Activated CD4-positive, alpha-beta T cell treated with anti-CD3 and anti-CD28 coated beads, Interleukin-2, amount 50 U/mL, for 4 hours (primary cell): ENCODE results near the gene ACTL8.

Experiments used
- DNase-seq, 2 experiments: peaks; one replicate each; pipeline ENCODE4 v3.0.0-alpha.2; 2020

ACTL8 gene

DNA sequence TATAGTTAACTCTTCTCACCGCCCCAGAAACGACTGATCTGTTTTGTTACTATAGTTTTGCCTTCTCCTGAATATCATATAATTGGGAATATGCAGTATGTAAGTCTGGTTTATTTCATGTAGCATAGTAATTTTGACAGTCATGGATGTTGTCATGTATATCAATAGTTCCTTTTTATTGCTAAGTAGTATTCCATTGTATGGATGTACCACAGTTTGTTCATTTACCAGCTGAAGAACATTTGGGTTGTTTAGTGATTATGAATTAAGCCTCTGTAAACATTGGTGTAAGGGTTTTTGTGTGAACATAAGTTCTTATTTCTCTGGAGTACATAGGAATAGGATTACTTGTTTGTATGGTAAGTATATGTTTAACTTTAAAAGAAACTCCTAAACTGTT is 55.5 kb downstream of the ACTL8 start:
- no peak for DNase-seq

DNA sequence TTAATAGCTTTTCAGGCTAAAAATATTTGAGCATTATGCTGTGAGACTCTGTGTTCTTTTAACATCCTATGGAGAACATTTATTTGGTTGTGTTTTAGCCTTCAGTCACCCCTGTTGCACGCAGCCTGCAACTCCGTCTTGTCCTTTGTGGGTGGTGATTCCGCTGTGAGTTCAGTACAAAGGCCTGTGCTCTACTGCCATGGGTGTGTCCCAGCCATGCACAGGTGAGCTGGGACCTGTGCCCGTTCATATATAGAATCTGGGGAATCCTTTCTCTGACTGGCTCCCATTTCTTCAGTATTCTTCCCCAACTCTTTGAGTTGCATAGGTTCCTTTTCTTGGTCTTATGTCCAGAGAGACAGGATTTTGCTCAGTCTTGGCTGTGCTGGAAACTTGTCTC is 61.4 kb downstream of the ACTL8 start:
- DNase-seq, result no peak

DNA sequence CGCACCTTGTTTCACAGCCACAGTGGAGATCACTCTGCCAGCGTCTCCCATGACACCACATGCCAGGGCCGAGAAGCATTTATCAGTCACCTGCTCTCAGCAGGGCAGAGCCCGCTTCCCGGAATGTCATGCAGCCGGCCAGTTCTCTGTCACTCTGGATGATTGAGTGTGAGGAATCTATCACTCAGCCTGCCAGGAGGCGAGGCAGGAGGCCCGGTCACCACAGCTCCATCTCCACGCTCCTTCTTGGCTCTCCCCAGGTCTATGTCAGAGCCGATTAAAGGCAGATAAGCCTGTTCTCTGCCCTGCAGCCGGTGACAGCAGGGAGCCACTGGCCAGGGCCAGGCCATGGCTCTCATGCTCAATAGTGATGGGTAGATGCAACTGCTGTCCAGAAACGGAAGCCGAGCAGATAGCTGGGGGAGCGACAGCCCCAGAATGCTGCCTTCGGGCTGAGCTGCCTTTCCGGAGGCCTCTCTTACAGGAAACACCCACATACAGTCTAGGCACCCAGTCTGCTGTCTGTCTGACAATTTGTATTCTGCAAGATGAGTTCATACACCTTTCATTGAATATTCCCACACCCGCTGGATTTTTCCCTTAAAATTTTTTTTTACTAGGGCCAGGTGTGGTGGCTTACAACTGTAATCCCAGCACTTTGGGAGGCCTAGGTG is 64.1 kb downstream of the ACTL8 start:
- no peak for DNase-seq

DNA sequence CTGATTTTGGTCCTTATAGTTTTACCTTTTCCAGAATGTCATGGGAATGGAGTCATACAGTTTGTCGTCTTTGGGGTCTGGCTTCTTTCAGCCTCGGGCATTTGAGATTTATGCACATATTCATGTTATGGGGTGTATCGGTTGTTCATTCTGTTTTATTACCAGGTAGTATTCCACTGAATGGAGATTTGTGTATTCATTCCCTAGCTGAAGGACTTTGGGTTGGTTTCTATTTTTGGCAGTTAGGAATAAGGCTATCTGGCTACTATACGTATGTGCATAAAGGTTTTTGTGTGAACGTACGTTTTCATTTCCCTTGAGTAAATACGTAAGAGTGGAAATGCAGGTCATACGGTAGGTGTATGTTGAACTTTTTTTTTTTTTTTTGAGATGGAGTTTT is 65.1 kb downstream of the ACTL8 start:
- DNase-seq, result no peak

DNA sequence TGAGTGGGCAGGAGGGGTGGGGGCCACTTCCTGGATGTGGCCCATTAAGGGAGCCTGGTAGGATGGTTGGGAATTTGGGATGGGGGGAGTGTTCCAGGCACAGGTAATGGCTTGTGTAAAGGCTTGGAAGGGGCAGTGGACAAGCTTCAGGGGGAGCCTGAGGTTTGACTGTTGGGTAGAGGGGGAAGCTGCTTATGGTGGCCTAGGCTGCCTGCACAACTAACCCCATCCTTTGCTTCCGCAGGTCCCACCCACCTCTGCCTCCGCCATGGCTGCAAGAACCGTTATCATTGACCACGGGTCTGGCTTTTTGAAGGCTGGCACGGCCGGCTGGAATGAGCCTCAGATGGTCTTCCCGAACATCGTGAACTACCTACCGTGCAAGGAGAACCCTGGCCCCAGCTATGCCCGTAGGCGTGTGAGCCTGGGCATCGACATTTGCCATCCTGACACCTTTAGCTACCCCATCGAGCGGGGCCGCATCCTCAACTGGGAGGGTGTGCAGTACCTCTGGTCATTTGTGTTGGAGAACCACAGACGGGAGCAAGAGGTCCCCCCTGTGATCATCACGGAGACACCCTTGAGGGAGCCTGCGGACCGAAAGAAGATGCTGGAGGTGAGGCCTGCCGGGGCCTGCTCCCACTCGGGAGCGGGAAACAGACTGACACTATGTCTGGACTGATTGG is 67.8 kb downstream of the ACTL8 start:
- DNase-seq, result no peak

DNA sequence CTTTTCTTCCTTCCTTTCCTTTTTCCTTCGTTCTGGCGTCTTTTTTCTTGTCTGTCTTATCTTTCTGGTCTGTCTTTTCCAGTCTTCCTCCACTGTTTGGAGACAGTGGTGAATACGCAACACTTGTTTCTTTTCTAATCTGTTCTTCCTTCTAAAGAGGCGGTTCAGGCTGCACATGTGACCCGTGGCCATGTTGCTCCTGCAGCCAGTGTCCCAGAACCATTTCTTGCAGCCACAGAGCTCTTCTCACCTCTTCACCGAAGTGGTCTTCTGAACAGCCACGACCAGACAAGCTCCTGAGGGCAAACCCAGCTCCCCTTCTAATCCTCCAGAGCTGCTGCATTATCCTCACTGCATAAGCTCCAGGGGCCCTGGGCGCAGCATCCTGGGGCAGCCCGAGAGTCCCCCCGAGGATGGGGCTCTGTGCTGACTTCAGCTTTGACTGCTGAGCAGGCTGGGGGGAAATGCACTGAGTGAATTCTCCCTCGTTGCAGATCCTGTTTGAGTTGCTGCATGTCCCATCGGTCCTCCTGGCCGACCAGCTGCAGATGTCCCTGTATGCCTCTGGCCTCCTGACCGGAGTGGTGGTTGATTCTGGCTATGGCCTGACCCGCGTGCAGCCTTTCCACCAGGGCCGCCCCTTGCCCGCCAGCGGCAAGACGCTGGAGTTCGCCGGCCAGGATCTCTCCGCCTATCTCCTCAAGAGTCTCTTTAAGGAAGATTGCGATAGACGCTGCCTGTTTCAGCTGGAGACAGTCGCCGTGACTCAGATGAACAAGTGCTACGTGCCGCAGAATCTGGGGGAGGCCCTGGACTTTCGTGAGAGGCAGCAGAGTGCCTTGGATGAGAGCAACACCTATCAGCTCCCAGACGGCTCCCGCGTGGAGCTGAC is 70.4 kb downstream of the ACTL8 start:
- no peak for DNase-seq

DNA sequence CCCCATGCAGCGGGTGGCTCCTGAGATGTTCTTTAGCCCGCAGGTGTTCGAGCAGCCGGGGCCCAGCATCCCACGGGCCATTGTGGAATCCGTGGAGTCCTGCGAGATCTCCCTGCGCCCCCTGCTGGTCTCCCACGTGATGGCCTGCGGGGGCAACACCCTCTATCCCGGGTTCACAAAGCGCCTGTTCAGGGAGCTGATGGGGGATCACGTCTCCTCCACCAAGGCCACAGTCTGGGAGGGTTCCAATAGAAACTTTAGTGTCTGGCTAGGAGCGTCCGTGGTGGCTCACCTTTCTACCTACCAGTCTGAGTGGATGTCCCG is 71.0 kb downstream of the ACTL8 start:
- DNase-seq, result no peak

DNA sequence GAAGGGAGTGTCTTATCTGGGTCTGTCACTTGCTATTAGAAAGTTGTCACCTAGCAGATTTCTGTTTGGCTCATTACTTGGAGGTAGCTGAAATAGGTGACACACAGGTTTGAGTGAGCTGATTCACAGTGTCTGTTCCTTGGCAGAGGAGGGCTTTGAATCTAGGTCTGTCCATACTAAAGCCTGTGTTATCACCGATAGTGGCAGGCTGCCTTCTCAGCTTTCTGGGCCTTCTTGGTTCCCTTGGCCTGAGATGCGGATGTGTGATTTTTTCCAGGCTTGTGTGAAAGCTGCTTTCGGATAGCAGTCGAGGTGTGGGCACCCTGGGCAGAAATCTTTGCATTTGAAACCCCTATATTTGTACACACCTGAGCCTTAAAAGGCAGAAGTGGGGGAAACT is 73.9 kb downstream of the ACTL8 start:
- no peak for DNase-seq

DNA sequence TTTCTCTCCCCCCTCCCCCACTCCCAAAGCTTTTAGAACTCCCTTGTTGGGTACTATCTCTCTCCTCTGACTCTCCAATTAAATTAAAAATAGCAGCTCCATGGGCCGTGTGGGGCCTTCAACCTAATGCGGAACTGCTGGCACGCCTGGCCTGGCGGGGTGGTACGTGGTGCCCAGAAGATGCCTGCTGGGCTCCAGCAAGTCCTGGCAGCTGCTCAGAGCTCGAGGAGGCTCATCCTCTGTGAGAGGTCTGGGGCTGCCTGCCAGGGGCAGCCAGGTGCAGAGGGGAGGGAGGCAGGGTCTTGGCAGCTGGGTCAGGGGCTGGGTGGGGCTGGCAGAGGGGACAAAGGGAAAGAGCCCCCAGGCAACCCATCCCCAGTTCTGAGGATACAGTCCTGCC is 74.4 kb downstream of the ACTL8 start:
- no peak for DNase-seq

DNA sequence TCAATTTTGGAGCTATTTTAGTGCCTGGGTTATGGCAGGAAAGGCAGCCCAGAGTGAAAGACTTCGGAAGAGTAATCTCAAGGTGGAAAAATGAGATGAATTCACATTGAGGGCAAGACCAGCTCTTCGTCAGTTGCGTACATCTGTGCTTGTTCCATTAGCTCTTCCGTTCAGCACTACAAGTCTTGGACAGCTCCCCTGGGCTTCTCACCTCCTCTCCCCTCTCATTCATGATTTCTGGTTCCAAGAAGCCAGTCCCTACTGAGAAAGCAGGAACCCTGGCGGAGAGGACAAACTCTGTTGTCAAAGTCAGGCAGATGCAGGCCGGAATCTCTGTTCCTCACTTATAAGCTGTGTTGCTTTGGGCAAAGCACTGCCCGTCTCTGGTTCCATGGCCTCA is 76.5 kb downstream of the ACTL8 start:
- no peak for DNase-seq

DNA sequence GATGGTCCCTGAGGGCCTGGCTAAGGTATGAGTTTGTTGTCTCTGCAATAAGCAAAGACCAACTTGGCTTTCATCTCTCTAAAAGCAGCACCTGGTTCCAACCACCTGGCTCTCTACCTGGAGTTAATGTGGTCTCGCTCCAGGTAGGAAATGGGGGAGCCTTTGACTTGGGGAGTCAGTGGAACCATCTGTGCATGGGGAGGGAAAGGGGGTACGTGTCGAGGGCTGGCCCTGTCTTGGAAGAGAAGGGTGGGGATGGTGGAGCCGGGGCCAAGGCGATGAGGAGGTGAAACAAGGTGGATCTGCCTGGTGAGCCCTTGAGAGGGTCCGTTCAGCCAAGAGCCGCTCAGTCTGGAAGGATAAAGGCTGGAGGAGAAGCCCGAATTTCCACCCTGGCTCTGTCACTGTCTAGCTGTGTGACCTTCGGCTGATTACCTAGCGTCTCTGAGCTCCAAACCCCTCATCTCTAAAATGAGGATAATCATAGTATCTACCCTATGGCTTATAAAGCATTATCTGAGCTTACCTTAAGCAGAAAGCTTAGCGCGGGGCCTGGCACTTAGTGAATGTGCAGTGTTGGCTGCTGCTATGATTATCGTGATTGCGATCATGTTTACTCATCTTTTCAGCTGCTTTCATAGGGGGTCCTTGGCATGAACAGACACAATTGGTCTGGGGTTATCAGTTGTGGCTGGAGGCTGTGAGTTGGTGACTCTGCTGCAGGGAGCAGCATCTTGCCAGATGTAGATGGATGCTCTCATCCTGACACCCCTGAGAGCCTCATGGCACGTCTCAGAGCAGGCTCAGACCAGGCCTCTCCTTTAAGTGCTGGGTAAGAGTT is 78.7 kb downstream of the ACTL8 start:
- DNase-seq, result no peak

DNA sequence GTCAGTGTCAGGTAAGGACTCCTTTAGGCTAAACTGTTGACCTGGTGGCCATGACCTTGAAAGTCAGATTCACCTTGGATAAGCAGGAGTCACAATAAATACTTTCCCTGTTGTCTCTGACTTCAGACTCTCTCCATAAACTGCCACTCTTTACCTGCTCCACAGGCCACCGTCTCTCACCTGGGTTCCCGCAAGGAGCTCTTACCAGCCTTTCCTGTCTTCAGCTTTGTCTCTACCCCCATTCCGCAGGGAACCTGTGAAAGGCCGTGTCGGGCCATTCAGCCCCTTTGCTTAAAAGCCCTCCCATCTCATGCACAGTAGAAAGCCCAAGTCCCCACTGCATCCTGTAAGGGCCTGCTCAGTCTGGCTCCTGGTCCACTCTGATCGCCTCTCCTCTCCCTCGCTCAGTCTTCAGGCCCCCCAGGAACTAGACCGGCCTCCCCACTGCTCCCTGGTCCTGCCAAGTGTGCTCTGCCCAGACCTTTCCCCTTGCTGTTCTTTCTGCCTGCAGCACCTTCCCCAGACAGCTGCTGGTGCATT is 79.5 kb downstream of the ACTL8 start:
- DNase-seq, result no peak

DNA sequence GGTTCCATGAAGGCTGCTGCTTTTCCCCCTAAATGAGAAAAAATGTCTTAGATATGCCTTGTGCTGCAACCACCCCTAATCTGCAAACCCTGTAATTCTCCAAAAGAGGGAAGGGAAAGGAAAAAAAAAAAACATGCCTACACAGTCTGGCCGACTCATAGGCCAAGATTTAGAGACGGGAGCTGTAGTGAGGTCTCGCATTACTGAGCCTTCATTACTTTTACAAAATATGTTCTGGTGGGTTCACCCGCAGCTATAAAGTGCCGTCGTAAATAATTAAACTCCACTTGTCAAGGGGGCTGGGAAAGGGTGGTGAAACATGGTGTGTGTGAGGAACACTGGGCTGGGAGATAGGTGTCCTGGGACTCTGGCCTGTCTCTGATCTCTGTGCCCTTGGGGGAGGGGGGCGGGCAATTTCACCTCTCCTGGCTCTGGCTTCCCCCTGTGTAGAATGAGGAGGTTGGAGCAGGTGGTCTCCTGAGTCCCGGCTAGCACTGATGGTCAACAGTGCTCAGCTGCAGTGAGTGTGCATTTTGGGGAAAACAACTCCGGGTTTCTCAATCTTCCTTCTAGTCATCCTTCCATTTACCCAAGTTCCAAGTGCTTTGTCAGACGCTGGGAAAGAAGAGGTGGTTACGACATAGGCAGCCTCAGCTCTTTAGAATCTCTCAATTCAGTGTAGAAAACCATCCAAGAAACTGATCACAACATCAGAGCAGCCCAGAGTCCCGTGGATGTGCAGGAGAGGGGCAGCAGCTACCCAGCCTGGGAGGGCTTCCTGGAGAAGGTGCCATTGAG is 82.3 kb downstream of the ACTL8 start:
- no peak for DNase-seq

DNA sequence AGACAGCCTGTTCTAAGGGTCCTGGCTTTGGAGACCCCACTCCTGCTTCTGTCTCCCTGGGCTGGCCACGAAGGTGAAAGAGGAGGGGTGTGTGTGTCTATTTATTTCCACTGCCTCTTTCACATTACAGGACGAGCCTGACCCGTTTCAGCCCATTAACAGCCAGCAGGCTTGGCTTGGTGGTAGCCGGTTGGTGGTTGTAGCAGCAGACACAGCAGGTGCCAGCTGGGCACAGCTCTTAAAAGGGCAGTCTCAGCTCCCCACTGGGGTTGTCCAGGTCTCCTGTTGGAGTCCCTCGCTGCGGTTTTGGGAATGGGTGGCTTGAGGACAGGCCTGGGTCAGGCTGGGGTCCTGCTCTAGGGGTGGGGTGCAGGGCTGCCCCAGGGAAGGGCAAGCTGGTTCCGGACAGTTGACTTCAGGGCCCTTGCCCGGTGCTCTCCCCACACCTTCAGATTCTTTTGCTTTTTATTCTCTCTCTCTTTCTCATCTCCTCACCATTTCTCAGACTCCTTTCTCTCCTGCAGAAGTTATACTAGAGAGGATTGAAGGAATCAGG is 84.6 kb downstream of the ACTL8 start:
- no peak for DNase-seq

DNA sequence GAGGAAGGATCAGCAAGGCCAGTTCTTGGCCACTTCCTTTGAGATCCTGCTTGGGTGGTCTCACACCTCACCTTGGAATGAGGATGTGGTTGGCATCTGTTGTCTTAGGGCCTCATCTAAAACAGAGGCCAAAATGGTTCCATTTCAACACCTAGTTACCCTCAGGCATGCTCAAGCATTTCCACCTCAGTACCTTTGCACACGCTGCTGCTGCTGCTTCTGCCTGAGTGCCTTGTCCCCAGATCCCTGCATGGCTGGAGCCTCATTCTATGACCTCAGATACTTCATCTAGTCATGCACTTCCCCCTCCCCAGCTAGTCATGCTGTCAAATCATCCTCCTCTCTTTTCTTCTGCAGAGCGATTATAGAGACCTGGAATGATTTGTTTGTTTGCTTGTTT is 86.8 kb downstream of the ACTL8 start:
- DNase-seq, result no peak

DNA sequence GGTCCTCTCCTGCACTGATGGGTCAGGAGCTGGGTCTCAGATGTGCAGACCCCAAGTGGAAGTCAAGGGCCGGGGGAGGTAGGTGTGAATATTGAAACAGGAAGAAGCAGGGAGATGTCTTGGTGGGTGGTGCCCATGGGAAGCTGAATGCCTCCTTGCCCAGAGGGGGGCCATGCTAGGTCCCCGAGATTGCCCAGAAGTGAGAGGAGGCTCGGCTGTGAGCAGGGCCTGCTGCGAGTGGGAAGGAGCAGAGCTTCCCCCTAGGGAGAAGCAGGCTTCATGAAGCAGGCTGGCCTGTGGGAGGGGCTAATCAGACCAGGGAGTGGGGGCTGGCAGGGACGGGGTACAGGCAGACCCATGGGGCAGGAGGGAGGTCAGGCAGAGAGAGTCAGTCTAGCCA is 87.6 kb downstream of the ACTL8 start:
- DNase-seq, result no peak

DNA sequence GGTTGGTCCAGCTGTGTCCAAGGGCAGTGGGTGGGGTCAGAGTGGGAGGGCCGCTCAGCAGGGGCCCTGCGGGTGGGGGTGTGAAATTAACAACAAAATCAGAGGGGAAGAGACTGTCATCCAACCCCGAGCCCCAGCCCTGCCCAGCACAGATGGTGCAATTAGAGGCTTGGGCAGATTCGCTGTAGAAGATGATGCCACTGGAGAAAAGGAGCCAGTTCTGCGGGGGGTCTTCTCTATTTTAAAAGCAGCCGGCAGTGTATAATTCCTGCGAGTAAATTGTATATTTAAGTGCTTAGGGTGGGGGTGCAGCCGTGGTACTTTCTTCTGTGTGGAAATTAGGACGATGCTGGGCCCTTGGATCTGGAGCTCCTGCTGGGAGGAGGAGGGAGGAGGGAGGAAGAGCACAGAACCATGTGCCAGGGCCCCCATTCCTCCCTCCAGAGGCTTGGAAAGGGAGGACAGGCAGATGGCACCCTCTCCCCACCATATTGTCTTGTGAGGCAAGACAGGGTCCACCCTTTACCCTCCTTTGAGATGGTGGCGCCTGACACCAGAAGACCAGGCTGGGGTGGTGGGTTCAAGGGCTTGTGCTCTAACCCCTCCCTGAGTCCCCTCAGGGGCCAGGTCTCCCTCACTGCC is 89.2 kb downstream of the ACTL8 start:
- no peak for DNase-seq

DNA sequence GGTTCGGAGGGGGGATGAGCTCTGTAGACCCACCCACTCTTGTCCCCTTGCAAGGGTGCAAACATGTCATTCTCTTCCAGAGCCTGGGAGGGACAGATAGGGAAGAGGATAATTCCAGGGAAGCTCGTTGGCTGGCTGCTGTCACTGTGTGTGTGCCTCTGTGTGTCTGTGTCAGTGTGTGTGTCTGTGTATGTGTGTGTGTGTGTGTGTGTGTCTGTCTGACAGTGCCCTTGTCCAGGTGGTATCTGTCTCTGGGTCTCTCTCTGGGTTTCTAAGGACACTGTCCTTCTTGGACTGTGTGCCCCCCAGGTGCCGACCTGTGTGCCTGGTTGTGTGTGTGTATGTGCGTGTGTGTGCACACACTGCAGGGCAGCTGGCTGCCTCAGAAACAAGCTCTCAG is 90.5 kb downstream of the ACTL8 start:
- DNase-seq, result no peak

DNA sequence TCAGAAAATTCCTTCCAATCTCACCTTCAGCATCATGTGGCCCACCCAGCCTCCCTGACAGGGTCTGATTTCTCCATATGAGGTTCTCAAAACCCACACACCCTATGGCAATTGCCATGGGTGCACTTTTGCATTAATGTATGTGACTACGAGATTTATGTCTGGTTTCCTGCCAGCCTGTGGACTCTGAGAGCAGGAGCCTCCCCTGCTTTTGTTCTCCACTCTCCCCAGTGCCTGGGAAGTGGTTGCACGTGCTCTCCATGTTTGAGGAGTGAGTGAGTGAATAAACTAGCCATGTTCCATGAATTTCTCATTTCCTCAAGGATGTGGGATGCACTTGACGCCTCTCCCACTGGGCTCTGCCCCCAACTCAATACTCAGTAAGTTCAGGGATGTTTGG is 91.2 kb downstream of the ACTL8 start:
- no peak for DNase-seq

DNA sequence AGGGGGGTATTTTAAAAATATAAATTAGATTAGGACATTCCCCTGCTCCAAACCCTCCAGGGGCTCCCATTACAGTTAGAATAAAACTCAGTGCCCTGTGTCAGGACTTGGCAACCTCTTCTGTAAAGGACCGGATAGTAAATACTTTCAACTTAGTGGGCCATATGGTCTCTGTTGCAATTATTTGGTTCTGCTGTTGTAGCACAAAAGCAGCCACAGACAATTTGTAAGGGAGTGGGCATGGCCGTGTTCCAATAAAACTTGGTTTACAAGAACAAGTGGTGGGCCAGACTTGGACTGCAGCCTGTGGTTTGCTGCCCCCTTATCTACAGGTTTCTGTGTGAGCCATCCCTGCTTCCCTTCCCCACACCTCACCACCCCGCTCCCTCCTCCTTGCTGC is 92.0 kb downstream of the ACTL8 start:
- DNase-seq, result no peak

DNA sequence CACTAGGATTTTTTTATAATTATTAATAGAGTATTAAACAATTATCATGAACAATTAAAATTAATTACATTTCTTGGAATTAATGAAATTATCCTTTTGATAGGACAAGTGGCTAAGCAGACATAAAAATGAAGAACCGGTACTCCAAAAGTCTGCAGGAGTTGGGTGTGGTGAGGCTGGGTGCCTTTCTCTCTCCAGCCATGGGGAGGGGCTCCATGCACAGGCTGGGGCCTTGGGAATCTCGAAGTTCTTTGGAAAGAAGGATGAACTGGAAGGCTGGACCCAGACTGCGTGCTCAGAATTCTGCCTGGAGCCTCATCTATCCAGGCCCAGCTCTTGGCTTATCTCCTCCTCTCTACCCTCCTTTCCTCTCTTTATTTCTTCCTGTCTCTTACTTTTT is 94.1 kb downstream of the ACTL8 start:
- no peak for DNase-seq
